ENCODE measurements around the gene NRXN2. TPM values are rescaled to one million over a fixed set of nuclear protein-coding genes. Genes with fewer than 3 reads are reported as not detected.

The NRXN2 gene
- polyA plus RNA-seq, 1 experiment, result 0.20 TPM

- H3K27me3 ChIP-seq (ENCODE audit: control insufficient read depth, insufficient read depth, low read length), result peaks cover 2% of the 10 kb centered on the region
- ChIA-PET POLR2A (no interaction called here), CTCF (interaction anchor here (1.0 kb wide), 1 partner anchor 85 kb away, joined by 3 read pairs; no protein-coding TSS in a partner anchor)
- no peak for DNase-seq (ENCODE audit: low read depth)
- TF ChIP-seq CTCF (IDR thresholded peaks at IDR 0.05; ENCODE audit: insufficient read depth, low read depth, low read length), result no peak
- no peaks in the 10 kb centered on the region for H3K36me3 ChIP-seq (ENCODE audit: control insufficient read depth, insufficient read depth, low read length)
- H3K4me3 ChIP-seq (ENCODE audit: low read depth, low read length), result no peak overlapping the region
These were observed 154.9 kb downstream of the NRXN2 start for GRCh38 chr11:64568041-64568571.

- ChIA-PET POLR2A (no interaction called here), CTCF (interaction anchor here (1.0 kb wide), 1 partner anchor 84 kb away, joined by 5 read pairs; no protein-coding TSS in a partner anchor)
- Histone ChIP-seq H3K36me3 (ENCODE audit: control insufficient read depth, insufficient read depth, low read length) (no peaks in the 10 kb centered on the region), H3K27me3 (ENCODE audit: control insufficient read depth, insufficient read depth, low read length) (peaks cover 2% of the 10 kb centered on the region), H3K4me3 (ENCODE audit: low read depth, low read length) (no peak overlapping the region)
- no peak for DNase-seq (ENCODE audit: low read depth)
- no peak for TF ChIP-seq CTCF (IDR thresholded peaks at IDR 0.05; ENCODE audit: insufficient read depth, low read depth, low read length)
These were observed 155.8 kb downstream of the NRXN2 start for GRCh38 chr11:64566915-64567891.

- H3K4me3 ChIP-seq (ENCODE audit: low read depth, low read length), result no peak overlapping the region
- no peak for TF ChIP-seq CTCF (IDR thresholded peaks at IDR 0.05; ENCODE audit: insufficient read depth, low read depth, low read length)
- DNase-seq (ENCODE audit: low read depth), result no peak
- H3K36me3 ChIP-seq (ENCODE audit: control insufficient read depth, insufficient read depth, low read length), result no peaks in the 10 kb centered on the region
- peaks cover 1% of the 10 kb centered on the region for H3K27me3 ChIP-seq (ENCODE audit: control insufficient read depth, insufficient read depth, low read length)
- CTCF ChIA-PET, result interaction anchor here (1.0 to 1.5 kb wide), 2 partner anchors 85 to 117 kb away, joined by 5 read pairs; no protein-coding TSS in a partner anchor
- POLR2A ChIA-PET, result no interaction called here
These were observed 156.7 kb downstream of the NRXN2 start for GRCh38 chr11:64566042-64566914.

- no peak for DNase-seq (ENCODE audit: low read depth)
These were observed 157.8 kb downstream of the NRXN2 start for GRCh38 chr11:64564947-64565889.

More at GRCh38 chr11:64564947-64565889, 157.8 kb downstream of the NRXN2 start:
- peaks cover 4% of the 10 kb centered on the region for H3K27me3 ChIP-seq (ENCODE audit: control insufficient read depth, insufficient read depth, low read length)
- no peak for TF ChIP-seq CTCF (IDR thresholded peaks at IDR 0.05; ENCODE audit: insufficient read depth, low read depth, low read length)
- ChIA-PET POLR2A (no interaction called here), CTCF (interaction anchor here (1.5 kb wide), 1 partner anchor 116 kb away, joined by 5 read pairs; no protein-coding TSS in a partner anchor)
- no peaks in the 10 kb centered on the region for H3K36me3 ChIP-seq (ENCODE audit: control insufficient read depth, insufficient read depth, low read length)
- H3K4me3 ChIP-seq (ENCODE audit: low read depth, low read length), result no peak overlapping the region
